Measurements from ENCODE around the gene SLC6A19. TPM values are rescaled to one million over a fixed set of nuclear protein-coding genes. Genes with fewer than 3 reads are reported as not detected.

The SLC6A19 gene
- total RNA-seq, 2 donors from 2014 or later: not detected

- H3K4me1 Mint-ChIP-seq (ENCODE audit: low read depth): no peaks in the 10 kb centered on the region
- H3K4me3 Mint-ChIP-seq: no peak overlapping the region
- no peaks in the 10 kb centered on the region for H3K36me3 Mint-ChIP-seq (ENCODE audit: insufficient read depth in 2 of 2)
- H3K27ac Mint-ChIP-seq: no peak overlapping the region
- H3K27me3 Mint-ChIP-seq (ENCODE audit: low read depth): no peaks in the 10 kb centered on the region
- H3K9me3 Mint-ChIP-seq: no peaks in the 10 kb centered on the region
- ATAC-seq (replicated peaks in 1 of 2) (no peak), DNase-seq (no peak)
Measured at GRCh38 chr5:1178529-1179382, 22.6 kb upstream of the SLC6A19 start.

GRCh38 chr5:1179383-1179715, 22.0 kb upstream of the SLC6A19 start:
- ATAC-seq (replicated peaks in 1 of 2): no peak
- H3K9me3 Mint-ChIP-seq: no peaks in the 10 kb centered on the region
- H3K4me1 Mint-ChIP-seq (ENCODE audit: low read depth): no peaks in the 10 kb centered on the region
- no peaks in the 10 kb centered on the region for H3K27me3 Mint-ChIP-seq (ENCODE audit: low read depth)
- DNase-seq: no peak
- H3K36me3 Mint-ChIP-seq (ENCODE audit: insufficient read depth in 2 of 2): no peaks in the 10 kb centered on the region
- H3K27ac Mint-ChIP-seq: no peak overlapping the region
- no peak overlapping the region for H3K4me3 Mint-ChIP-seq

GRCh38 chr5:1180096-1180495, 21.3 kb upstream of the SLC6A19 start:
- no peaks in the 10 kb centered on the region for H3K9me3 Mint-ChIP-seq
- no peaks in the 10 kb centered on the region for H3K4me1 Mint-ChIP-seq (ENCODE audit: low read depth)
- no peaks in the 10 kb centered on the region for H3K36me3 Mint-ChIP-seq (ENCODE audit: insufficient read depth in 2 of 2)
- H3K27ac Mint-ChIP-seq: no peak overlapping the region
- ATAC-seq (replicated peaks in 1 of 2) (no peak), DNase-seq (no peak)
- H3K27me3 Mint-ChIP-seq (ENCODE audit: low read depth): no peaks in the 10 kb centered on the region
- H3K4me3 Mint-ChIP-seq: no peak overlapping the region

- H3K27ac Mint-ChIP-seq: no peak overlapping the region
- no peaks in the 10 kb centered on the region for H3K9me3 Mint-ChIP-seq
- H3K27me3 Mint-ChIP-seq (ENCODE audit: low read depth): no peaks in the 10 kb centered on the region
- no peaks in the 10 kb centered on the region for H3K4me1 Mint-ChIP-seq (ENCODE audit: low read depth)
- DNase-seq (no peak), ATAC-seq (replicated peaks in 1 of 2) (no peak)
- H3K36me3 Mint-ChIP-seq (ENCODE audit: insufficient read depth in 2 of 2): no peaks in the 10 kb centered on the region
- no peak overlapping the region for H3K4me3 Mint-ChIP-seq
Measured at GRCh38 chr5:1180841-1181271, 20.5 kb upstream of the SLC6A19 start.

GRCh38 chr5:1181451-1182359, 19.7 kb upstream of the SLC6A19 start:
- Mint-ChIP-seq H3K4me3 (no peak overlapping the region), H3K4me1 (ENCODE audit: low read depth) (no peaks in the 10 kb centered on the region)
- DNase-seq: no peak

GRCh38 chr5:1182360-1182632, 19.1 kb upstream of the SLC6A19 start:
- H3K27ac Mint-ChIP-seq: no peak overlapping the region
- H3K9me3 Mint-ChIP-seq: no peaks in the 10 kb centered on the region
- DNase-seq: no peak
- no peaks in the 10 kb centered on the region for H3K36me3 Mint-ChIP-seq (ENCODE audit: insufficient read depth in 2 of 2)
- no peaks in the 10 kb centered on the region for H3K4me1 Mint-ChIP-seq (ENCODE audit: low read depth)
- ATAC-seq (replicated peaks in 1 of 2): no peak
- no peaks in the 10 kb centered on the region for H3K27me3 Mint-ChIP-seq (ENCODE audit: low read depth)
- no peak overlapping the region for H3K4me3 Mint-ChIP-seq

More at GRCh38 chr5:1181451-1182359, 19.7 kb upstream of the SLC6A19 start:
- no peaks in the 10 kb centered on the region for H3K9me3 Mint-ChIP-seq
- no peaks in the 10 kb centered on the region for H3K27me3 Mint-ChIP-seq (ENCODE audit: low read depth)
- ATAC-seq (replicated peaks in 1 of 2): no peak
- H3K27ac Mint-ChIP-seq: no peak overlapping the region
- H3K36me3 Mint-ChIP-seq (ENCODE audit: insufficient read depth in 2 of 2): no peaks in the 10 kb centered on the region

GRCh38 chr5:1182633-1183423, 18.6 kb upstream of the SLC6A19 start:
- H3K27me3 Mint-ChIP-seq (ENCODE audit: low read depth): no peaks in the 10 kb centered on the region
- H3K4me1 Mint-ChIP-seq (ENCODE audit: low read depth): no peaks in the 10 kb centered on the region
- no peak overlapping the region for H3K4me3 Mint-ChIP-seq
- DNase-seq (no peak), ATAC-seq (replicated peaks in 1 of 2) (no peak)
- no peaks in the 10 kb centered on the region for H3K36me3 Mint-ChIP-seq (ENCODE audit: insufficient read depth in 2 of 2)
- no peaks in the 10 kb centered on the region for H3K9me3 Mint-ChIP-seq
- no peak overlapping the region for H3K27ac Mint-ChIP-seq

GRCh38 chr5:1183424-1184162, 17.8 kb upstream of the SLC6A19 start:
- Mint-ChIP-seq H3K4me3 (no peak overlapping the region), H3K27me3 (ENCODE audit: low read depth) (peaks cover 7% of the 10 kb centered on the region), H3K4me1 (ENCODE audit: low read depth) (no peaks in the 10 kb centered on the region), H3K27ac (no peak overlapping the region), H3K9me3 (no peaks in the 10 kb centered on the region), H3K36me3 (ENCODE audit: insufficient read depth in 2 of 2) (no peaks in the 10 kb centered on the region)
- ATAC-seq (replicated peaks in 1 of 2): no peak
- DNase-seq: no peak

GRCh38 chr5:1184163-1184470, 17.3 kb upstream of the SLC6A19 start:
- Mint-ChIP-seq H3K4me1 (ENCODE audit: low read depth) (no peaks in the 10 kb centered on the region), H3K4me3 (no peak overlapping the region), H3K9me3 (no peaks in the 10 kb centered on the region), H3K27ac (no peak overlapping the region), H3K27me3 (ENCODE audit: low read depth) (peaks cover 12% of the 10 kb centered on the region), H3K36me3 (ENCODE audit: insufficient read depth in 2 of 2) (no peaks in the 10 kb centered on the region)
- ATAC-seq (replicated peaks in 1 of 2): no peak
- no peak for DNase-seq

GRCh38 chr5:1184481-1184880, 16.9 kb upstream of the SLC6A19 start:
- Mint-ChIP-seq H3K27ac (no peak overlapping the region), H3K27me3 (ENCODE audit: low read depth) (peaks cover 12% of the 10 kb centered on the region), H3K36me3 (ENCODE audit: insufficient read depth in 2 of 2) (no peaks in the 10 kb centered on the region), H3K4me3 (no peak overlapping the region), H3K4me1 (ENCODE audit: low read depth) (no peaks in the 10 kb centered on the region), H3K9me3 (no peaks in the 10 kb centered on the region)
- no peak for ATAC-seq (replicated peaks in 1 of 2)
- no peak for DNase-seq

- H3K27me3 Mint-ChIP-seq (ENCODE audit: low read depth): peaks cover 16% of the 10 kb centered on the region
- DNase-seq (no peak), ATAC-seq (replicated peaks in 1 of 2) (no peak)
- H3K36me3 Mint-ChIP-seq (ENCODE audit: insufficient read depth in 2 of 2): no peaks in the 10 kb centered on the region
- no peak overlapping the region for H3K27ac Mint-ChIP-seq
- H3K9me3 Mint-ChIP-seq: no peaks in the 10 kb centered on the region
- no peak overlapping the region for H3K4me3 Mint-ChIP-seq
- no peaks in the 10 kb centered on the region for H3K4me1 Mint-ChIP-seq (ENCODE audit: low read depth)
Measured at GRCh38 chr5:1185038-1185627, 16.3 kb upstream of the SLC6A19 start.

GRCh38 chr5:1185629-1186350, 15.6 kb upstream of the SLC6A19 start:
- Mint-ChIP-seq H3K4me3 (no peak overlapping the region), H3K9me3 (no peaks in the 10 kb centered on the region), H3K27me3 (ENCODE audit: low read depth) (peaks cover 20% of the 10 kb centered on the region), H3K36me3 (ENCODE audit: insufficient read depth in 2 of 2) (no peaks in the 10 kb centered on the region), H3K27ac (no peak overlapping the region), H3K4me1 (ENCODE audit: low read depth) (no peaks in the 10 kb centered on the region)
- ATAC-seq (replicated peaks in 1 of 2): no peak
- no peak for DNase-seq
